Inflammatory macrophage (primary cell): ENCODE results near the gene RBBP5.
A peak's percentile ranks its signal among the peaks of the same experiment; 100 is the strongest.
"Not testable (repeated sequence)": the region's sequence is repeated elsewhere in the genome, so short reads cannot be mapped to it uniquely, and the experiment has no call there.

ENCODE experiments used
- DNase-seq, 2 donors: peaks; one replicate each; pipeline ENCODE4 v3.0.0-alpha.2; 2020 to 2022
- total RNA-seq, 18 experiments: gene quantifications; one replicate each; lab custom pipeline; 2026; ENCODE audit warnings: mixed read lengths in 6 of 18, inconsistent platforms in 2 of 18; lab: John Stamatoyannopoulos, UW

RBBP5 gene, protein sequence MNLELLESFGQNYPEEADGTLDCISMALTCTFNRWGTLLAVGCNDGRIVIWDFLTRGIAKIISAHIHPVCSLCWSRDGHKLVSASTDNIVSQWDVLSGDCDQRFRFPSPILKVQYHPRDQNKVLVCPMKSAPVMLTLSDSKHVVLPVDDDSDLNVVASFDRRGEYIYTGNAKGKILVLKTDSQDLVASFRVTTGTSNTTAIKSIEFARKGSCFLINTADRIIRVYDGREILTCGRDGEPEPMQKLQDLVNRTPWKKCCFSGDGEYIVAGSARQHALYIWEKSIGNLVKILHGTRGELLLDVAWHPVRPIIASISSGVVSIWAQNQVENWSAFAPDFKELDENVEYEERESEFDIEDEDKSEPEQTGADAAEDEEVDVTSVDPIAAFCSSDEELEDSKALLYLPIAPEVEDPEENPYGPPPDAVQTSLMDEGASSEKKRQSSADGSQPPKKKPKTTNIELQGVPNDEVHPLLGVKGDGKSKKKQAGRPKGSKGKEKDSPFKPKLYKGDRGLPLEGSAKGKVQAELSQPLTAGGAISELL
- total RNA-seq = 22.4 to 51.8 (median 35.0) reads per million in 18 experiments

- peak; percentile 98 to 99 for DNase-seq
These were observed at the start of gene RBBP5 for GRCh38 chr1:205121660-205122488. TSS of gene RBBP5 (minus strand) at chr1:205121978. CDS start at chr1:205121873, 105 bp downstream.

DNA sequence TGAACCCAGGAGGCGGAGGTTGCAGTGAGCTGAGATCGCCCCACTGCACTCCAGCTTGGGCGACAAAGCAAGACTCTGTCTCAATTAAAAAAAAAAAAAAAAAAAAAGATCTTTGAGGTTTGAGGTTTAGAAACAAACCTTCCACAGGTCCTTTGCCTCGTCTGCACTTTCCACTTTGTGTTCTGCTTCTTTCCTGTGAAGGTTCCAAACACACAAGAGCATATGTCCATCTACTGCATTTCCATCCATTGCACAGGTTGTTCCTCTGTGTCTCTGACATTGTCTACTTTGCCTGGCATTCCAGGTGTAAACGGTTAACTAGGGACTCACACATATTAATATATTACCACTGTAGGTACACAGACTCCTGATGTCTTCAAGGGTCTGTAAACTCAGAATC is 49.6 kb upstream of the RBBP5 start:
- DNase-seq = no peak

- DNase-seq = no peak
These were observed 48.9 kb upstream of the RBBP5 start for GRCh38 chr1:205170532-205171269.

DNA sequence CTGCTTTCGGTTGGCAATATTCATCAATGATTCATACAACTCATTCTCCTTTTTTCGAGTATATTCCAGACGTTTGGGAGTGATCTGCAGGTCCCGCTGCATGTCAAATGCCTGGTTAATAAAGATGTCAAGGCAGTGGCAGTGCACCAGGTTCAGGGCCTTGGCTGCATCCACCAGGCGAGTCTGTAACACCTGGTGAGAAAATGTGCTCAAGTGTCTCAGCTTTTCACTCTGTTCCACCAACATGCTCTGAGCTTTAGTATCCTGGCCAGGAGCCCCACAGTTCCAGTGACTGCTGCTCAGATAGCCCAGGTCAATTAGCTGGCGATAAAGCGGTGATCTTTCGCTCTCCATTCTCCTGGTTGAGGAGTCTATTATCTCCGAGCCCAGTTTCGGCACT is 47.5 kb upstream of the RBBP5 start:
- no peak for DNase-seq

GRCh38 chr1:205168291-205168690 is 46.5 kb upstream of the RBBP5 start:
- no peak for DNase-seq

DNA sequence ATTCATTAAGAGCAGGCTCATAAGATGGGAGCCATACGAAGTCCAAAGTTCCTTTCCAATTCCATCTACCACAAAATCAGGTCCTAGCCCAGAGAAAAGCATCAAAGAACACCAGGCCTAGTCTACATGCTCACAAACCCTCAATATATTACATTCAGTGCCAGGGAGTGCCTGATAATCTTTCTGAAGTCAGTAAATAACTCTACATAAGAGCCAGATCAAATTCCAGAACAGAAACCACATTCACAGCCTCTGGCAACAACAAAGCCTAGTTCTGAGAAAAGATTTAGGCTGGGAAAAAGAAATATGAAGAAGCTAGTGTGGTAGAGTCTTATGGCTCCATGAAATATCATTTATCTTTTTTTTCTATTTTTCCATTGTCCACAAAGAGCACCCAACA is 40.5 kb upstream of the RBBP5 start:
- DNase-seq = no peak

DNA sequence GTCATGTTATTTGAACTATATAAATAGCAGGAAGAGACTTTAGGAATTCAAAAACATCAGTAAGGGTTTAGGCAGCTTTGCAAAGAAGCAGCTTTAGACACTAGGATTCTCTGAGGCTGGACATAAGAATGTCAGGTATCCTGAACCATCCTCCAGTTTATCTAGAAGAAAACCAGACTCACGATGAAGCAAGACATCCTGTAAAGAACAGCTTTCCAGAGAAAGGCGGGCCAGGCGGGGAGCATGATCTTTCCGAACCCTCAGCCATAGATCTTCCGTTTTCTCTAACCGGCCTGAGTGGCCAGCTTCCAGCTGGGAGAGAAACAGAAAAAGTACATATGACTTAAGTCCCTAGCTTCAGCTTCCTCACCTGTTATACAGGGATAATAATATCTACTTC is 39.3 kb upstream of the RBBP5 start:
- no peak for DNase-seq

DNA sequence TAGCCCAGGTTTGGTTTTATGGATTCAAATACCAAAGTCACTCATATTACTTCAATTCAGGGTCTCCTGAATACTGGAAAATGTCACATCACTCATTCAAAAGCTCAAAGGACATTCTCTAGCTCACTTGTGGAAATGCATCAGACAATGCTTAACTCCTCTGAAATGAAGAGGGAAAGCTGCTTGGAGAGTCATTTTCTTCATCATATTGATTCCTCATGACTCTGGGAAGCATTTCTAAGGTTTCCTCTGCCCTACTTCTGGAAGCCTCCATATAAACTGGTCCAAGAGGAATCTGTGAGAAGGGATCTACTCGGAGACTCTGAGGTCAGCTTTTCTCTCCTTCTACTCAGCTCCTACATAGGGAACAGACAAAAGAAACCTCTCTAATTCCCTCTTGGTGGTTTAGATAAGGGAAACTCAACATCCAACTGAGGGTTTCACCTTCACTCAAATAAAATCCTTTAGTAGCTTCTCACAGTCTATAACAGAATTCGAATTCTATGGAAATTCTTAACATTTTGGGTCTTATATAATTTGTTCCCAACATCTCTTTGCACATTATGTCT is 36.4 kb upstream of the RBBP5 start:
- no peak for DNase-seq

- not testable (repeated sequence) for DNase-seq
These were observed 34.0 kb upstream of the RBBP5 start for GRCh38 chr1:205155665-205156377.

DNA sequence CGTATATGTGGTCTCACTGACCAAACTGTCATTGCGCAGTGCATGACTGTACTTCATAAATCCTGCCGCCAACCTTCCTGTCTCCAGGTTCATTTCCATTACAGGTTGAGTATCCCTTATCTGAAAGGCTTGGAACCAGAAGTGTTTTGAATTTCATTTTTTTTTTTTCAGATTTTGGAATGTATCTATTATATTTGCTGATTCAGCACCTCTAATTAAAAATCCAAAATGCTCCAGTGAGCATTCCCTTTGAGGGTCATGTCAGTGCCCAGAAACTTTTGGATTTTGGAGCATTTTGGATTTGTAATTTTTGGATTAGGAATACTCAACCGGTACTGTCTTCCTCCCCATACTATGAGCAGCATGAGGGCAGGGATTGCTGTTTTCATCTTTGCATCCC is 30.7 kb upstream of the RBBP5 start:
- no peak for DNase-seq

DNA sequence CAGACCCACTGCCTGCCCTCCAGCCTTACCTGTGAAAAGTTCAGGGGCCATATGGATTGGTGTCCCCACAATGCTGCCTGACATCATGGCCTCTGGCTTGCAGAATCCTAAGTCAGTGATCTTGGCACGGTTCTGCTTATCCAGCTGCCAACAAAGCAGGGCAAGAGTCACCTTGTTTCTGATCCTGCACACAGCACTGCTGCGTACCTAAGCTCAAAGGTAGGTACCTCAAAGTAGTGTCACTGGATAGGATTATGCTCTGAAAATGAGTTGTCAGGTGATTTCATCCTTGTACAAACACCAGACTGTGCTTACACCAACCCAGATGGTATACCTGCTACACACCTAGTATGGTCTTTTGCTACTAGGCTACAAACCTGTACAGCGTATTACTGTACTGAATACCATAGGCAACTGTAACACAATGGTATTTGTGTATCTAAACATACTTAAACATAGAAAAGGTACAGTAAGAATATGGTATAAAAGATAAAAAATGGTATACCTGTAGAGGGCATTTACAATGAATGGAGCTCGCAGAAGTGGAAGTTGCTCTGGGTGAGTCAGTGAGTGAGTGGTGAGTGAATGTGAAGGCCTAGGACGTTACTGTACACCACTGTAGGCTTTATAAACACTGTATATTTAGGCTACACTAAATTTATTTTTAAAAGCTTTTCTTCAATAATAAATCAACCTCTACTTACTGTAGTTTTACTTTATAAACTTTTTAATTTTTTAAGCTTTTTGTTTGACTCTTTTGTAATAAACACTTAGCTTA is 29.1 kb upstream of the RBBP5 start:
- no peak for DNase-seq

DNA sequence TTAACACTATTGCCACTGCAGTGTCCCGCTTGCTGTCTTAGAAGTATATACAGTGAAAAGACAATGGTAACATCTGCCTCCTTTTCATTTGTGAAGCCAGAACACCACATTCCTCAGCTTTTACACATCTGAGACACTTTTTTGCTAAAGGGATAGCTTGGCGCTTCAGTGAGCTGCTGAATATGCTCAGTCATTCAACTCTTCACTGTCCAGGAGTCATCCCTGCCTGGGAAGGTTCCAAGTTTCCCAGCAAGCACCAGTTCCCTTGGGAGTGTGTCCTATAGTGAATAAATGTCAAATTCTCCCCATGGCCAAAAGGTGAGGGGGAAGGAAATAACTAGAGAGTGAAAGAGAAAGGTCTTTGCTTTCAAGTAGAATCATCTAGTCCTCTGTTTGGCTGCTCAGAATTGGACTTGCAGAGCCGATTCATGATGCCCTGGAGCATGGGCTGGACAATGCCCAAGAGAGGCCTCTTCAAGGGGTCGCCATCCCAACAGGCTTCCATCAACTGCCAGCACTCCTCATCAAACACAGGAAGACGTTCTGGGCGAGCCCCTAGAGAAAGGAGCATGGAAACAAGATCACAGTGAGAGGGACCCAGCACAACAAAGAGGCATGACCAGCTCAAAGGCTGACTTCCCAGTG is 25.5 kb upstream of the RBBP5 start:
- DNase-seq = no peak

DNA sequence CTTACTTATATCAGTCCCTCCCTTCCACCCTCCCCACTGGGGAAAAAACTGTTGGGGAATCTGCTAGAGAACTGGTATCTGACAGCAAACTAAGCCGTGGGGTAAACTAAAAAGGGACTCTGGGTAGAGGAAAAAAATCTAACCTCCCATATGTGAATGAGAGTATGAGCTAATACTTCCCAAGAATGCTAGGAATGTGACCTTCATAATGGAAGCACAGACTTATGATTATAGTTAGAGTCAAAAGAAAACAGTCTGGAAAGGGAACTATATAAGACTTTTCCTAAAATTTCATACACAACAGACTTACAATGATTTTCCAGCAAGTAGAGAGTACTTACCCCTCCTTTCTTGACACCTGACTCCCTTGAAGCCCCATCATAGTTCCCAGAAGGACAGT is 23.0 kb upstream of the RBBP5 start:
- DNase-seq = no peak

DNA sequence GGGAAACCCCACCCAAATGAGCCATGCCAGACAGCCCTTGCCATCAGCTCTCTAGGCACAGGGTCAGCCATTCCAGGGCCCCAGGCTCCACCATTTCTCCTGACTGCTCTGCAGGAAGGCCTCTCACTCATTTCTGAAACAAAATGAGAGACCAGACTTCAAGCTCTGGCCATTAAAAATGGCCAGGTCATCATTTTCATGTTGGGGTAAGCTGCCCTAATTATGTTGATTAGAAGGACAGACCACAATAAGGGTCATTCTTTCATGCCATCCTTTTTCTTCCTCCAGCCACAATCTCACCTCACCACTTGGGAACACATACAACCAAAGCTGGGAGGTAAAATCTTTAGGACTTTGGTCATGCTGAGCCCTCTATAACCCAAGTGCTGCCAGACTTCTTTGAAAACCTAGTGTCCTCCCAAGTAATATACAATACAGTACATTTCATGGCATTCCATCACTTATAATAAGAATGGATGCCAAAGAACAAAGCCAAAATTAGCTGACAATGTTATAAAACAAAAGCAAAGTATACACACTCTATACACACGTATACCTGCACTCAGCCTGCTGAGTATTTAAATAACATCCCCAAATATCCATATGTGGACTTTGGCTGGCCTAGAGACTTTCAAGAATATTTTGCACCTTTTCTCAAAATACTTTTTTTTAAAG is 22.4 kb upstream of the RBBP5 start:
- DNase-seq = no peak

DNA sequence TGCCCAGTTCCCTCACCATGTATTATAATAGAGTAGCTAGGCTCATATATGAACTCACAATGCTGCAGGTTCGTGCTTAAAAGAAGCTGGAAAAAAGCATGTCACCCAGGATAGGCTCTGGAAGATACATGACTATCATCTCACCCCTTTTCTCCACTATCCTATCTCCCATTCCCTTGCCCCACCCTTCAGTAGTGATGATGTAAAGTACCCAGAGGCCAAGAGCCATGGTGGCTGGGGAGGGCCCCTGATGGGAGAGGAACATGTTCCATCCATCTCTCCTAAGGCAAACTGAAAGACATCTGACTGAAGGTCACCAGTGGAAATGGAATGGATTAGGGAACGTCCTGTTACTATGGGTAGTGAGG is 20.3 kb upstream of the RBBP5 start:
- no peak for DNase-seq

GRCh38 chr1:205141236-205142101 is 19.7 kb upstream of the RBBP5 start:
- peak; percentile 81 to 82 for DNase-seq

GRCh38 chr1:205140113-205140512 is 18.3 kb upstream of the RBBP5 start:
- no peak for DNase-seq

DNA sequence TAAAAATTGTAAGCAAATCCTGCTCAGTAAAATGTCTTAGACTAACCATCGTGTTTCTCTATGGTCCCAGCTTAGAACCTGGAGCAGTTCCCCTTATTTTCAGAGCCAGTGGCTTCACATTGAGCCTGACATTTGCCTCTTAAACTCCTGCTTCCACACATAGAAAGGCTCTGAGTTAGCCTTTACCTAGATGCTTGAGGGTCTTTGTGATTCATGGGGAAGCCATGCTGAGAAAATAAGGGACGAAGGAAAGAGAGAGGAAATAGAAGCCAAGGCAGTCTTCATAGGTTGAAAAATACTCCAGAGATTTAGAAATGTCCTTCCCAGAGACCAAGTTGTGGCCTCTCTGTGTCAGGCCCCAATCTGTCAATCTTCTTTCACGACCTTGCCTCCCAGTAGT is 16.1 kb upstream of the RBBP5 start:
- DNase-seq = no peak

DNA sequence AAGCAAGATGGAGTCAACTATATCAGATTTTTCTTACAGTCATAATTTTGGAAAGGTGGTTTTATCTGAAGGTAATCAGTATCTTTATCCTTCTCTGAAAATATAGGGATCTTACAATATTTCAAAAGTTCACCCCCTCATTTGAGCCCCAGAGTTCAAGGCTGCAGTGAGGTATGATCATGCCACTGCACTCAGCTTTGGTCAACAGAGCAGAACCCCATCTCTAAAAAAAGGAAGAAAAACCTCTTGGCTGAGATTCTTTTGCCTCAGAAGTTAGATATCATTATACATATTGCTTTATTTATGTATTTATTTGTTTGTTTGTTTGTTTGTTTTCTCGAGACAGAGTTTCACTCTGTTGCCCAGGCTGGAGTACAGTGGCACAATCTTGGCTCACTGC is 11.5 kb upstream of the RBBP5 start:
- no peak for DNase-seq
